SK-N-SH treated with all-trans-retinoic acid at 6 μM for 48 hours (cell line): ENCODE measurements around the gene MSRB1.

Experiments used
- ATAC-seq: fragments of 200-7000 bp; cut with Tn5 transposase; 3 replicates; pipeline ENCODE4 v1.9.1; 2020; ENCODE audit warnings: mild to moderate bottlenecking, moderate library complexity
- ARNTL ChIP-seq: fragments of 450-650 bp; formaldehyde crosslinking; IDR thresholded peaks from 2 replicates; pipeline ENCODE4 v1.5.0; 2020; ENCODE audit warnings: low read depth, mild to moderate bottlenecking, moderate library complexity, borderline replicate concordance
- BACH2 ChIP-seq: fragments of 250-450 bp; sonication (Bioruptor Pico); IDR thresholded peaks from 2 replicates; pipeline ENCODE4 v1.9.0; 2021; ENCODE audit warnings: mild to moderate bottlenecking, borderline replicate concordance
- CSDC2 ChIP-seq: fragments of 250-450 bp; sonication (Bioruptor Pico); IDR thresholded peaks from 2 replicates; pipeline ENCODE4 v1.5.0; 2020; ENCODE audit warnings: mild to moderate bottlenecking, moderate library complexity
- ESRRG ChIP-seq: fragments of 250-450 bp; sonication (Bioruptor Pico); IDR thresholded peaks from 2 replicates; pipeline ENCODE4 v1.6.1; 2021; ENCODE audit warnings: mild to moderate bottlenecking
- GLIS3 ChIP-seq: fragments of 250-450 bp; sonication (Bioruptor Pico); IDR thresholded peaks from 2 replicates; pipeline ENCODE4 v1.5.0; 2020; ENCODE audit warnings: mild to moderate bottlenecking, moderate library complexity
- ISL1 ChIP-seq: fragments of 250-450 bp; sonication (Bioruptor Pico); IDR thresholded peaks from 2 replicates; pipeline ENCODE4 v2.1.2; 2022; ENCODE audit warnings: mild to moderate bottlenecking, moderate library complexity
- OSR1 ChIP-seq: fragments of 250-450 bp; sonication (Bioruptor Pico); IDR thresholded peaks from 2 replicates; pipeline ENCODE4 v1.8.0; 2022; ENCODE audit warnings: moderate library complexity, mild to moderate bottlenecking, inconsistent platforms
- PPARA ChIP-seq: fragments of 250-450 bp; sonication (Bioruptor Pico); IDR thresholded peaks from 2 replicates; pipeline ENCODE4 v1.5.0; 2020; ENCODE audit warnings: mild to moderate bottlenecking, borderline replicate concordance
- RARB ChIP-seq: fragments of 250-450 bp; sonication (Bioruptor Pico); IDR thresholded peaks from 2 replicates; pipeline ENCODE4 v1.8.0; 2021; ENCODE audit warnings: mild to moderate bottlenecking, moderate library complexity
- SNAI2 ChIP-seq: fragments of 250-450 bp; sonication (Bioruptor Pico); IDR thresholded peaks from 2 replicates; pipeline ENCODE4 v1.5.0; 2020; ENCODE audit warnings: mild to moderate bottlenecking, moderate library complexity
- TCF4 ChIP-seq: fragments of 250-450 bp; sonication (Bioruptor Pico); IDR thresholded peaks from 2 replicates; pipeline ENCODE4 v1.8.0; 2021; ENCODE audit warnings: mild to moderate bottlenecking, moderate library complexity, borderline replicate concordance
- TOX ChIP-seq: fragments of 250-450 bp; sonication (Bioruptor Pico); IDR thresholded peaks from 2 replicates; pipeline ENCODE4 v1.8.0; 2021; ENCODE audit warnings: mild to moderate bottlenecking, moderate library complexity, borderline replicate concordance
- ZC3H10 ChIP-seq: fragments of 250-450 bp; sonication (Bioruptor Pico); IDR thresholded peaks from 2 replicates; pipeline ENCODE4 v1.5.1; 2021; ENCODE audit warnings: mild to moderate bottlenecking, moderate library complexity
- ZFP3 ChIP-seq: fragments of 250-450 bp; sonication (Bioruptor Pico); IDR thresholded peaks from 2 replicates; pipeline ENCODE4 v1.5.0; 2020; ENCODE audit warnings: mild to moderate bottlenecking, moderate library complexity
- ZFP30 ChIP-seq: fragments of 450-650 bp; formaldehyde crosslinking; IDR thresholded peaks from 2 replicates; pipeline ENCODE4 v1.5.0; 2022; ENCODE audit warnings: mild to moderate bottlenecking, moderate library complexity
- ZNF565 ChIP-seq: fragments of 450-650 bp; formaldehyde crosslinking; conservative IDR thresholded peaks from 2 replicates; pipeline ENCODE4 v1.5.0; 2020; ENCODE audit warnings: low read depth, mild to moderate bottlenecking, moderate library complexity
- ZNF70 ChIP-seq: fragments of 450-650 bp; formaldehyde crosslinking; IDR thresholded peaks from 2 replicates; pipeline ENCODE4 v1.5.0; 2020; ENCODE audit warnings: mild to moderate bottlenecking, moderate library complexity
- ZNF8 ChIP-seq: fragments of 450-650 bp; formaldehyde crosslinking; IDR thresholded peaks from 2 replicates; pipeline ENCODE4 v1.5.0; 2020; ENCODE audit warnings: mild to moderate bottlenecking, moderate library complexity
- TF ChIP-seq, protein P1 (sequence below): fragments of 250-450 bp; sonication (Bioruptor Pico); IDR thresholded peaks from 2 replicates; pipeline ENCODE4 v1.5.0; 2020; ENCODE audit warnings: mild to moderate bottlenecking, moderate library complexity
- TF ChIP-seq, protein P2 (sequence below): fragments of 250-450 bp; sonication (Bioruptor Pico); IDR thresholded peaks from 2 replicates; pipeline ENCODE4 v1.8.0; 2020; ENCODE audit warnings: mild to moderate bottlenecking, moderate library complexity, borderline replicate concordance
- TF ChIP-seq, protein P3 (sequence below): fragments of 250-450 bp; sonication (Bioruptor Pico); IDR thresholded peaks from 2 replicates; pipeline ENCODE4 v1.5.1; 2020; ENCODE audit warnings: low read depth, mild to moderate bottlenecking, moderate library complexity
- TF ChIP-seq, protein P4 (sequence below): fragments of 250-450 bp; sonication (Bioruptor Pico); IDR thresholded peaks from 2 replicates; pipeline ENCODE4 v1.8.0; 2021; ENCODE audit warnings: low read depth, mild to moderate bottlenecking, moderate library complexity, borderline replicate concordance
- TF ChIP-seq, protein P5 (sequence below): fragments of 250-450 bp; sonication (Bioruptor Pico); IDR thresholded peaks from 2 replicates; pipeline ENCODE4 v1.5.1; 2021; ENCODE audit warnings: mild to moderate bottlenecking, moderate library complexity

The MSRB1 gene

DNA sequence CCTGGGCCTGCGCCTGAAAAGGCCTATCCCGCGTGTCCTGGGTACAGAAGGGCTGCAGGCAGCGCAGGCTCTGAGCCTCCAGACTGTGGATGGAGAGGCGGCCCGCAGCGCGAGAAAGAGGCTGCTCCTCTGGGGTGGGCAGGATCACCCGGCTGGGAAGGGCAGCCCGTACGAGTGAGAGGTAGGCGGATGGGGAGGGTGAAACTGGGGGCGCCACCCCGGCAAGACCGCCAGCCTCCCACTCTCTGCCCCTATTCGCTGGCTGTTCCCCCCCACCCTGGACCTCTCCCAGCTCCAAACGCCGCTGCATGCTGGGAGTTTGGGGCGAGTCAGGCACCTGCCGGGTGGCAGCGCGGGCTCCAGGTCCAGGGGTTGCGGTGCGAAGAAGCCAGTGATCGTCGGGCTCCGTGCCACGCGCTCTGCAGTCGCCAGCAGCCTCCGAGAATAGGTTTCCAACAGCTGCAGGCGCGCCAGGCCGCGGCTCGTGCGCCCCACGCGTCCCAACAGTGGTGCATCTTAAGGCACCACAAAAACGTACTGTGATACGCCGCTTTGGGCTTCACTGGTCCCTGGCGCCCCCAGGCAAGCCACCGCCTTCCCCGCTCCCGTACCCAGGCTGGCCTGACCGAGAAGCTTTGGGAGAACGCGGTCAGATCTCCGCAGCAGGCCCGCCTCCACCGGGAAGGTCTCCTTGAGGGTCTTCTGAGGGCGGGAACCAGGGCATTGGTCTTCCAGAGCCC, 37.2 kb upstream of the MSRB1 start:
- no peak for ATAC-seq
- no peak for TF ChIP-seq PPARA (CRISPR knock-in tag)
- TF ChIP-seq ISL1 (CRISPR knock-in tag) = no peak
- no peak for TF ChIP-seq GLIS3 (CRISPR knock-in tag)
- TF ChIP-seq ARNTL (CRISPR knock-in tag) = no peak
- TF ChIP-seq, protein P1, sequence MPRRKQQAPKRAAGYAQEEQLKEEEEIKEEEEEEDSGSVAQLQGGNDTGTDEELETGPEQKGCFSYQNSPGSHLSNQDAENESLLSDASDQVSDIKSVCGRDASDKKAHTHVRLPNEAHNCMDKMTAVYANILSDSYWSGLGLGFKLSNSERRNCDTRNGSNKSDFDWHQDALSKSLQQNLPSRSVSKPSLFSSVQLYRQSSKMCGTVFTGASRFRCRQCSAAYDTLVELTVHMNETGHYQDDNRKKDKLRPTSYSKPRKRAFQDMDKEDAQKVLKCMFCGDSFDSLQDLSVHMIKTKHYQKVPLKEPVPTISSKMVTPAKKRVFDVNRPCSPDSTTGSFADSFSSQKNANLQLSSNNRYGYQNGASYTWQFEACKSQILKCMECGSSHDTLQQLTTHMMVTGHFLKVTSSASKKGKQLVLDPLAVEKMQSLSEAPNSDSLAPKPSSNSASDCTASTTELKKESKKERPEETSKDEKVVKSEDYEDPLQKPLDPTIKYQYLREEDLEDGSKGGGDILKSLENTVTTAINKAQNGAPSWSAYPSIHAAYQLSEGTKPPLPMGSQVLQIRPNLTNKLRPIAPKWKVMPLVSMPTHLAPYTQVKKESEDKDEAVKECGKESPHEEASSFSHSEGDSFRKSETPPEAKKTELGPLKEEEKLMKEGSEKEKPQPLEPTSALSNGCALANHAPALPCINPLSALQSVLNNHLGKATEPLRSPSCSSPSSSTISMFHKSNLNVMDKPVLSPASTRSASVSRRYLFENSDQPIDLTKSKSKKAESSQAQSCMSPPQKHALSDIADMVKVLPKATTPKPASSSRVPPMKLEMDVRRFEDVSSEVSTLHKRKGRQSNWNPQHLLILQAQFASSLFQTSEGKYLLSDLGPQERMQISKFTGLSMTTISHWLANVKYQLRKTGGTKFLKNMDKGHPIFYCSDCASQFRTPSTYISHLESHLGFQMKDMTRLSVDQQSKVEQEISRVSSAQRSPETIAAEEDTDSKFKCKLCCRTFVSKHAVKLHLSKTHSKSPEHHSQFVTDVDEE (CRISPR knock-in tag) = no peak
- TF ChIP-seq ESRRG (CRISPR knock-in tag) = no peak
- no peak for TF ChIP-seq ZNF565 (CRISPR knock-in tag)
- no peak for TF ChIP-seq TCF4 (CRISPR knock-in tag)
- TF ChIP-seq, protein P2, sequence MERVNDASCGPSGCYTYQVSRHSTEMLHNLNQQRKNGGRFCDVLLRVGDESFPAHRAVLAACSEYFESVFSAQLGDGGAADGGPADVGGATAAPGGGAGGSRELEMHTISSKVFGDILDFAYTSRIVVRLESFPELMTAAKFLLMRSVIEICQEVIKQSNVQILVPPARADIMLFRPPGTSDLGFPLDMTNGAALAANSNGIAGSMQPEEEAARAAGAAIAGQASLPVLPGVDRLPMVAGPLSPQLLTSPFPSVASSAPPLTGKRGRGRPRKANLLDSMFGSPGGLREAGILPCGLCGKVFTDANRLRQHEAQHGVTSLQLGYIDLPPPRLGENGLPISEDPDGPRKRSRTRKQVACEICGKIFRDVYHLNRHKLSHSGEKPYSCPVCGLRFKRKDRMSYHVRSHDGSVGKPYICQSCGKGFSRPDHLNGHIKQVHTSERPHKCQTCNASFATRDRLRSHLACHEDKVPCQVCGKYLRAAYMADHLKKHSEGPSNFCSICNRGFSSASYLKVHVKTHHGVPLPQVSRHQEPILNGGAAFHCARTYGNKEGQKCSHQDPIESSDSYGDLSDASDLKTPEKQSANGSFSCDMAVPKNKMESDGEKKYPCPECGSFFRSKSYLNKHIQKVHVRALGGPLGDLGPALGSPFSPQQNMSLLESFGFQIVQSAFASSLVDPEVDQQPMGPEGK (CRISPR knock-in tag) = no peak
- TF ChIP-seq TOX = no peak
- no peak for TF ChIP-seq OSR1 (CRISPR knock-in tag)
- TF ChIP-seq ZNF70 (CRISPR knock-in tag) = no peak
- no peak for TF ChIP-seq ZFP3 (CRISPR knock-in tag)
- no peak for TF ChIP-seq ZFP30
- no peak for TF ChIP-seq ZC3H10 (CRISPR knock-in tag)
- TF ChIP-seq RARB = no peak
- TF ChIP-seq, protein P3, sequence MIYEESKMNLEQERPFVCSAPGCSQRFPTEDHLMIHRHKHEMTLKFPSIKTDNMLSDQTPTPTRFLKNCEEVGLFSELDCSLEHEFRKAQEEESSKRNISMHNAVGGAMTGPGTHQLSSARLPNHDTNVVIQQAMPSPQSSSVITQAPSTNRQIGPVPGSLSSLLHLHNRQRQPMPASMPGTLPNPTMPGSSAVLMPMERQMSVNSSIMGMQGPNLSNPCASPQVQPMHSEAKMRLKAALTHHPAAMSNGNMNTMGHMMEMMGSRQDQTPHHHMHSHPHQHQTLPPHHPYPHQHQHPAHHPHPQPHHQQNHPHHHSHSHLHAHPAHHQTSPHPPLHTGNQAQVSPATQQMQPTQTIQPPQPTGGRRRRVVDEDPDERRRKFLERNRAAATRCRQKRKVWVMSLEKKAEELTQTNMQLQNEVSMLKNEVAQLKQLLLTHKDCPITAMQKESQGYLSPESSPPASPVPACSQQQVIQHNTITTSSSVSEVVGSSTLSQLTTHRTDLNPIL = no peak
- TF ChIP-seq SNAI2 (CRISPR knock-in tag) = no peak
- TF ChIP-seq, protein P4, sequence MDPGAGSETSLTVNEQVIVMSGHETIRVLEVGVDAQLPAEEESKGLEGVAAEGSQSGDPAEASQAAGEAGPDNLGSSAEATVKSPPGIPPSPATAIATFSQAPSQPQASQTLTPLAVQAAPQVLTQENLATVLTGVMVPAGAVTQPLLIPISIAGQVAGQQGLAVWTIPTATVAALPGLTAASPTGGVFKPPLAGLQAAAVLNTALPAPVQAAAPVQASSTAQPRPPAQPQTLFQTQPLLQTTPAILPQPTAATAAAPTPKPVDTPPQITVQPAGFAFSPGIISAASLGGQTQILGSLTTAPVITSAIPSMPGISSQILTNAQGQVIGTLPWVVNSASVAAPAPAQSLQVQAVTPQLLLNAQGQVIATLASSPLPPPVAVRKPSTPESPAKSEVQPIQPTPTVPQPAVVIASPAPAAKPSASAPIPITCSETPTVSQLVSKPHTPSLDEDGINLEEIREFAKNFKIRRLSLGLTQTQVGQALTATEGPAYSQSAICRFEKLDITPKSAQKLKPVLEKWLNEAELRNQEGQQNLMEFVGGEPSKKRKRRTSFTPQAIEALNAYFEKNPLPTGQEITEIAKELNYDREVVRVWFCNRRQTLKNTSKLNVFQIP (CRISPR knock-in tag) = no peak
- TF ChIP-seq BACH2 = no peak
- TF ChIP-seq, all 23 proteins: peak for 0

DNA sequence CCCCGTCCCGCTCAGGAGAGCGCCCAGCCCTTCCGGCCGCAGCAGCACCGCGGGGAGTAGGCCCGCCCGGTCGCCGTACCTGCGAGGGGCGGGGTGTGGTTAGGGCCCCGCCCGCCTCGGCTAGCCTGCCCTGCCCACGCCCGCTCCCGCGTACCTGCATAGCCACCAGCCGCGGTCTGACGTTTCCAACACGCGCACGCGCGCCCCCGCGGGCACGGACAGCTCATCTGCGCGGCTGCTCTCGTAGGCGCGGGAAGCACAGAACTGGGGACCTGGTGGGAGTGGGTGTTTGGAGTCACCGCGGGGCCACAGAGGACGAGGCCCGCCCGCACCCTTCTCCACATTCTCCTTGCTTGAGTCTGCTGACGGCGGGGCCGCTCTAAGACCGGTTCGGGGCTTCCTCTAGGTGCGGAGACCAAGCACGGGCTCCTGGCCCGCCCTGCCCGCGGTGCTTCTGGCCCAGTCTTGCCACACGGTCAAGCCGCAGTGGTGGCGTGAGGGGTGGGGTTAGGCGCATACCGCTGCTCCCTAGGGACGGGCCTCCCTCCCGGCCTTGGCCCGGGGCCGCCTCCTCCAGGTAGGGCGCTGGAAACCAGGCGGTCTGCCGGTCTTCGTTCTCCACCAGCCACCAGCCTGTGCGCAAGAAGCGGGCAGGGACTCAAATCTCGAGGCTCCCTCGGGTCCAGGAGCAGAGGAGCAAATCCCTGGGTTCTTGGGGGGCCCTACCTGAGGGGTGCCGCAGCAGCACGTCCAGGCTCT, 36.5 kb upstream of the MSRB1 start:
- ATAC-seq = no peak
- TF ChIP-seq CSDC2 (CRISPR knock-in tag) = no peak
- TF ChIP-seq, protein P5, sequence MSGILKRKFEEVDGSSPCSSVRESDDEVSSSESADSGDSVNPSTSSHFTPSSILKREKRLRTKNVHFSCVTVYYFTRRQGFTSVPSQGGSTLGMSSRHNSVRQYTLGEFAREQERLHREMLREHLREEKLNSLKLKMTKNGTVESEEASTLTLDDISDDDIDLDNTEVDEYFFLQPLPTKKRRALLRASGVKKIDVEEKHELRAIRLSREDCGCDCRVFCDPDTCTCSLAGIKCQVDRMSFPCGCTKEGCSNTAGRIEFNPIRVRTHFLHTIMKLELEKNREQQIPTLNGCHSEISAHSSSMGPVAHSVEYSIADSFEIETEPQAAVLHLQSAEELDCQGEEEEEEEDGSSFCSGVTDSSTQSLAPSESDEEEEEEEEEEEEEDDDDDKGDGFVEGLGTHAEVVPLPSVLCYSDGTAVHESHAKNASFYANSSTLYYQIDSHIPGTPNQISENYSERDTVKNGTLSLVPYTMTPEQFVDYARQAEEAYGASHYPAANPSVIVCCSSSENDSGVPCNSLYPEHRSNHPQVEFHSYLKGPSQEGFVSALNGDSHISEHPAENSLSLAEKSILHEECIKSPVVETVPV (CRISPR knock-in tag) = no peak
- no peak for TF ChIP-seq TOX
- no peak for TF ChIP-seq RARB
- TF ChIP-seq ZNF8 = no peak
- no peak for TF ChIP-seq ESRRG (CRISPR knock-in tag)
- no peak for TF ChIP-seq ZFP3 (CRISPR knock-in tag)
- TF ChIP-seq, protein P2 (CRISPR knock-in tag) = no peak
- no peak for TF ChIP-seq BACH2
- TF ChIP-seq GLIS3 (CRISPR knock-in tag) = no peak
- TF ChIP-seq TCF4 (CRISPR knock-in tag) = no peak
- no peak for TF ChIP-seq ZC3H10 (CRISPR knock-in tag)
- TF ChIP-seq ZNF565 (CRISPR knock-in tag) = no peak
- no peak for TF ChIP-seq PPARA (CRISPR knock-in tag)
- TF ChIP-seq, protein P1 (CRISPR knock-in tag) = no peak
- TF ChIP-seq OSR1 (CRISPR knock-in tag) = no peak
- TF ChIP-seq SNAI2 (CRISPR knock-in tag) = no peak
- TF ChIP-seq ARNTL (CRISPR knock-in tag) = no peak
